ENCODE data around the gene BBX.
"Not testable (repeated sequence)": the region's sequence is repeated elsewhere in the genome, so short reads cannot be mapped to it uniquely, and the experiment has no call there.

Gene BBX

DNA sequence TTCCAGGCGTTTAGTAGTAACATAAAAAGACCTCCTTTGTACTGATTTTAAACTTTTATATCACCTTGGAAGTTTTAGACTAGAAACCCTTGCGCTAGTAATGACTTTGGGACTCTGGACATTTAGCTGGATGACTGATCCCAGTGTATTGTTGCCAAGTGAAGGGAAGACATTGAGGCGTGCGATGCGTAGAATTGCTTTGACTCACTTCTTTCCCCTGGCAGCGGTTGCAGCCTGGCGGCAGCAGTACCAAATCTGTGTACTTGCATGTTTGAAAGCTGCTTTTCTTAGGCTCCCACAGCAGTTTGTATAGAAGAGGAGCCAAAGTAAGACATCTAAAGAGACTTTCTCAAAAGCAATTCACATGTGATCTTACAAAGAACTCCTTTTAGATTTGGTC, 151.6 kb downstream of the BBX start:
- no peak overlapping the region for H3K4me3 Mint-ChIP-seq
- H3K27ac Mint-ChIP-seq: no peak overlapping the region
- H3K9me3 Mint-ChIP-seq: no peaks in the 10 kb centered on the region
- DNase-seq: no peak
- H3K4me1 Mint-ChIP-seq: peaks cover 20% of the 10 kb centered on the region
- no peak for ATAC-seq
- H3K27me3 Mint-ChIP-seq: no peaks in the 10 kb centered on the region

DNA sequence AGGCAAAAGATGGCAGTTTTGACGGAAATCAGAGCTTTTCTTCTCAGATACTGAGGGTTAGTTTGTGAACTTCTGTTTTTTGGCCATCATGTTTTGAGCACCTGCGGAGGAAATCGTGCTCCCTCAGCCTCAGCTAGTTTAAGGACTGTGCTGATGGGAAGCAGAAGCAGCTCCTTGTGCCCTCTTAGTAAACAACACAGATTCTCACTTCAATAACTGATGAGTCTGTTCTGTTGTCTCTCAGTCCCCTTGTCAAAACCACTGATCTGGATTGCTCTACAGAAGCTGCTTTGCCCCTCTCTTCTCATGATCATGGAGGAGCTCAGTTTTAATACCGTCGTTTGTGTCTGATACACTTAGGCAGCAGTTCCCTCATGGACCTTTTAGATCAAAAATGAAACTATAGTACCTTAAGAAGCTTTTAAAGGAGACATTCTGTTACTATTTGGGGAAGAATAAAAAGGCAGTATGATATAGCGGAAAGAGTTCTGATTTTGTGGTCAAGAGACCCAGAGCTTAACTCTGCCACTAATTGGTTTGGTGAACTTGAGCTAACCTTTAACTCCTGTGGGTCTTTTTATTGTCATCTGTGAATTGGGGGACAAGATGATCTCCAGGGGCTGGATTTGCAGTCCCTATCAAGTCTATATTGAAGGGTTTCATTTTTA, 152.6 kb downstream of the BBX start:
- no peak for ATAC-seq
- Mint-ChIP-seq H3K27ac (no peak overlapping the region), H3K4me3 (peak overlapping the region in 1 of 2 donors; percentile 5), H3K9me3 (no peaks in the 10 kb centered on the region), H3K4me1 (peaks cover 26% of the 10 kb centered on the region), H3K27me3 (no peaks in the 10 kb centered on the region)
- DNase-seq: no peak

DNA sequence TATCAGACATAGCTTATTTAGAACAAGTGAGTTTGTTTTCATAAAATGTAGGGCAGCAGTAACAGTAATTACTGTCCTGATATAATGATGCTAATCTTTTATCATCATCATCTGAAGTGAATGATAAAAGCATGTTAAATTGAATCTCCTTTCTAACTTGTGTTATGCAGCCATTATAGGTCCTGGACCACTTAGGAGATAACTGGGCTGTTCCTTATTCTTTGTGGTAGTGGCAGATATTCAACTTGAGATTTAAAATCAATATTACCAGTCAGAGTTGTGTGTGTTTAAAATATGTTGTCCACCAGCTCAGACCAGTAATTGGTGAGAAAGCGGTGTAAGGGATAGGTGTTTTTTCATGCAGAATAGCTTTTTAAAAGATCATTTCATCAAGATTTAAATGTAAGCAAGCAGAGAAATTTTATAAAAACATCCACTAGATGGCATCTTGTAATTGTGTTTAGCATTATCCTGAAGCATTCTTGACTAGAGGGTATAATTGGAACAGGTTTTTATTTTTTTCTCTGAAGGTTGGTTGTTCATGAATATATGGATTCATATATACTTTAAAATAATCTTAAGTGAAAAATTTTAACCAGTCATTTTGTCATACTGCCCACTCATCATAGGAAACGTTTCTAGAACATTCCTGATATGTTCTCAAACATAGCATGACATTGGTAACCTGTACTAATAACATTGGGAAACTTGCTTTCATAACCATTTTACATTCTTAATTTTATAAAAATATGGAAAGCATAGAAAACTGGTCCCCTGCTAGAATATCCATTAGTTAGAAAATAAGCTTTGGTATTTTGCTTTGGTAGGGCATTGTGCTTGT, 153.9 kb downstream of the BBX start:
- DNase-seq (no peak), ATAC-seq (no peak)
- H3K9me3 Mint-ChIP-seq: no peaks in the 10 kb centered on the region
- no peak overlapping the region for H3K4me3 Mint-ChIP-seq
- no peaks in the 10 kb centered on the region for H3K27me3 Mint-ChIP-seq
- H3K4me1 Mint-ChIP-seq: peaks cover 38% of the 10 kb centered on the region
- H3K27ac Mint-ChIP-seq: no peak overlapping the region

DNA sequence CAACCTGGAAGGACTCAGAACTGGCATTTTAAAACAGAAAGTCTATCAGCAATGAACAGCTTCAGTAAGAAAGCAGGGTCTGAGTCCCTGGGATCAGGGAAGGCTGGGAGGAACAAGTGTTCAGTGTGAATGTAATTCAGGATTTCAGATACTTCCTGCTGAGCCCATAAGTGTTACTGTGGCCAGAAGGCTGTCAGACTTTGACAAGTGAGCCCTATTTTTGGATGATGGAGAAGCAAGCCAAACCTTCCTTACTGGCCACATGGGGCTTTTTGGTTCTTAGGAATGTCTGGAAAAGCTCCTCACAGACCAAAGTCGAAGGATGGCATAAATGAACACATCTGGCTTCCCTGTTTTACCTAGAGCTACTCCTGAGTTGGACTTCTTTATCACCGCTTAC, 157.2 kb downstream of the BBX start:
- Mint-ChIP-seq H3K4me1 (peaks cover 40% of the 10 kb centered on the region), H3K4me3 (no peak overlapping the region)
- no peak for ATAC-seq

DNA sequence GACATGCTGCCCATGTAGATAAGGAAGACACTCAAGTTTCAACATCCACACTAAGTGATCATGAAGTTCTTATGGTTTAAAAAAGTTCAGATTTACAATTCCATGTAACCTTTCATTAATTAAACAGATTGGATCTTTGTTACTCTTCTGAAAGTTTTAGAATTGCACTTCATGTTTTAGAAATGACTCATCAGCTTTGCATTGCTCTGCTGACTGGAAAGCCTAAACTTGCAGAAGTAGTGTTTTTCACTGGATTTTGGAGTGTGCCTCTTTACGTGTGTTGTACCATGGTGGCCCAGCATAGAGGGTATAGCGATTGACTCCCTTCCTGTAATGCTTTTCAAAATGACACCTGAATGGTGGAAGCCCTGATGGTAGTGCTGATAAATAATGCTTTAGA, 157.9 kb downstream of the BBX start:
- Mint-ChIP-seq H3K27ac (no peak overlapping the region), H3K27me3 (no peaks in the 10 kb centered on the region), H3K9me3 (no peaks in the 10 kb centered on the region), H3K4me1 (peaks cover 40% of the 10 kb centered on the region), H3K4me3 (no peak overlapping the region)
- DNase-seq (no peak), ATAC-seq (no peak)

More for the DNA sequence above, 157.2 kb downstream of the BBX start:
- Mint-ChIP-seq H3K27ac (no peak overlapping the region), H3K27me3 (no peaks in the 10 kb centered on the region), H3K9me3 (no peaks in the 10 kb centered on the region)
- DNase-seq: no peak

DNA sequence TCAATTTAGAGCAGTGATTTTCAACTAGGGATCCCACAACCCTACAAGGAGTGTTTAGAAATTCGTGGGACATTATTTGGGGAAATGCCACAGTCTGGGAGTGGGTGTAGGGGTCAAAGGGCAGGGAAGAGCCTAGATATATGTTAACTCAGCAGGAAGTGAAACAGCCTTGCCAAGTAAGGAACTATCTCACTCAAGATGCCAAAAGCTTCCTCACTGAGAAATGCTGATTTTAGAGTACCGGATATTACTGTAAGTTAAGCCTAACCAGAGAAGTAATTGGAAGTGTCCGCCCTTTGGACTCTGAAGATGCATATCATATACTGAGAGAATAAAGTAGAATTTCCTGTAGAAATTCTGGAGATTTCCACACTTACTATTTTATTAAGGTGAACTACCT, 158.6 kb downstream of the BBX start:
- Mint-ChIP-seq H3K9me3 (no peaks in the 10 kb centered on the region), H3K27me3 (no peaks in the 10 kb centered on the region), H3K4me3 (no peak overlapping the region), H3K27ac (no peak overlapping the region), H3K4me1 (peaks cover 45% of the 10 kb centered on the region)
- DNase-seq (no peak), ATAC-seq (no peak)

DNA sequence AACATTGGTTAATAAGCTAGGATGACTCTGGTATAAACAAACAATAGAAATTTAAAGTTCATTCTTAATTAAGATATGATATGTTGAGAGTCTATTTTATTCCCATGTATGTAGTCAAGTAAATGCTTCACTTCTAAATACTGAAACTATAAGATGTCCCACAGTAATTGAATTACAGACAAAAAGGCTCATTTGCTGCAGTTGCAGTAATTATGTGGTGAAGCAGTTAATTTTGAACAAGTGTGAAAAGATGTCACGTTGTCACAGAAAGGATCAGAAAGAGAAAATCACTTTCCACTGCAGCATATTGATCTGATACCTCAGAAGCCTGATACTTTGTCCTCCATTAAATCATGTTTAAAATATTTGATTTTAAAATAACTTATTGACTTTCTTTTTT, 159.8 kb downstream of the BBX start:
- no peaks in the 10 kb centered on the region for H3K27me3 Mint-ChIP-seq
- no peaks in the 10 kb centered on the region for H3K9me3 Mint-ChIP-seq
- no peak for ATAC-seq
- no peak overlapping the region for H3K4me3 Mint-ChIP-seq
- no peak overlapping the region for H3K27ac Mint-ChIP-seq
- peaks cover 42% of the 10 kb centered on the region for H3K4me1 Mint-ChIP-seq
- DNase-seq: no peak

DNA sequence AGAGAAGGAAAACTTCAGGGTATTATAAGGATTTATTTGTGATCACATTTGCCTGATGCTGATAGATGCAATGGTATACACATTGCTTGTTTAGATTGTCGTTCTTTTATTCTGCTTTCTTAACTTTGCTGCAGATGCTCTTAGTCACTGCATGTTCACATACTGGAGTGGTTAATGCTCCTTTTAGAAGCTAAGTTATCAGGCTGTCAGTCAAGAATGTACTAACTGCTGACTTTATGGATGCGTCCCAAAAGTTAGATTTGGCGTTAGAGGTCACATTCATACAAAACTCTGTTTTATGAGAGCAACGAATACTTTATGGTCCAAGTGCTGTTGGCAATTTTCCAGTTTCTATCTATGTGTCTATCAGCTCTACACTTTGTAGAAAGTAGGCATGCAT, 160.7 kb downstream of the BBX start:
- no peaks in the 10 kb centered on the region for H3K9me3 Mint-ChIP-seq
- no peaks in the 10 kb centered on the region for H3K27me3 Mint-ChIP-seq
- ATAC-seq: no peak
- no peak for DNase-seq
- H3K4me1 Mint-ChIP-seq: peaks cover 42% of the 10 kb centered on the region
- H3K4me3 Mint-ChIP-seq: no peak overlapping the region
- no peak overlapping the region for H3K27ac Mint-ChIP-seq

DNA sequence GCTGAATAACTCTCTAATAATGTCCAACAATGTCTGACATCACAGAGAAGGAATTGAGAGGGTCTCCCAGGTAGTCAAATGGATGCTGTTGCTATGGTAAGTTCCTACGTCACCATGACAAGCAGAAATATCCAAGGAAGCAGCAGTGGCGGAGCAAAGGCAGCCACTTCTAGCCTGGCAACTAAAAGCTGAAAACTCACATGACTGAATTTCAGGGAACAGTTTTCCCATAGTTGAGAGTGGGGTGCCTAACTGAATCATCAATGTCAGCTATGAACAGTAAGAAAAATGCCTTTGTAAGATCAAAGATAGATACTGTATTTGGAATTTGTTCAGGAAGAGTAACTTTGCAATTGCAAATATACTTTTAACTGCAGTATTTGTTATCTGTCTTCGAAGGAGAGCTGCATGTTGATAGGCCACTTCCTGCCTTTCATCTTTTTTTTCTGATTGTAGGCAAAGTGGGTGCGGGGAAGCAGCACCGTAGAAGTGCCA, 161.7 kb downstream of the BBX start:
- H3K4me3 Mint-ChIP-seq: peak overlapping the region in 1 of 2 donors; percentile 21
- H3K4me1 Mint-ChIP-seq: peaks cover 47% of the 10 kb centered on the region
- no peak for DNase-seq
- ATAC-seq: no peak
- H3K27ac Mint-ChIP-seq: no peak overlapping the region
- no peaks in the 10 kb centered on the region for H3K9me3 Mint-ChIP-seq
- H3K27me3 Mint-ChIP-seq: no peaks in the 10 kb centered on the region

DNA sequence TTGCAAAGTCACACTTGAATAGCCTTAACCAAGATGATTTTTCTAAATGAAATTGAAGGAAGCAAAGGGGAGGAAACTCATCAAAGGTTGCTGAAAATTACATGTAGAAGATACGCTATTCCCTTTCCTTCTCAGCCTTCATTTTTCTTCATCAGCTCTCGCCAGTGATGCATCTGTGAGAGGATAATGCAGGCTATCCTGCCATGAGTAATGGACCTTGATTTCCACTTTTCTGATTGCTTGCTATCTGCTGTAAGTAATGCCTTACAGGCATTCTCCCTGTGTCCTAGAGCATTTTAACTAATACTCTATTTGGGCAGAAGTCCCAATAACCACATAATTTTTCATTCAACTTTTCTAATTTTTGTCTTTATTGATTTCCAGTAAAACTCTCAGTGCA, 162.6 kb downstream of the BBX start:
- ATAC-seq (no peak), DNase-seq (no peak)
- no peaks in the 10 kb centered on the region for H3K27me3 Mint-ChIP-seq
- no peak overlapping the region for H3K27ac Mint-ChIP-seq
- H3K9me3 Mint-ChIP-seq: no peaks in the 10 kb centered on the region
- no peak overlapping the region for H3K4me3 Mint-ChIP-seq
- H3K4me1 Mint-ChIP-seq: peaks cover 41% of the 10 kb centered on the region

DNA sequence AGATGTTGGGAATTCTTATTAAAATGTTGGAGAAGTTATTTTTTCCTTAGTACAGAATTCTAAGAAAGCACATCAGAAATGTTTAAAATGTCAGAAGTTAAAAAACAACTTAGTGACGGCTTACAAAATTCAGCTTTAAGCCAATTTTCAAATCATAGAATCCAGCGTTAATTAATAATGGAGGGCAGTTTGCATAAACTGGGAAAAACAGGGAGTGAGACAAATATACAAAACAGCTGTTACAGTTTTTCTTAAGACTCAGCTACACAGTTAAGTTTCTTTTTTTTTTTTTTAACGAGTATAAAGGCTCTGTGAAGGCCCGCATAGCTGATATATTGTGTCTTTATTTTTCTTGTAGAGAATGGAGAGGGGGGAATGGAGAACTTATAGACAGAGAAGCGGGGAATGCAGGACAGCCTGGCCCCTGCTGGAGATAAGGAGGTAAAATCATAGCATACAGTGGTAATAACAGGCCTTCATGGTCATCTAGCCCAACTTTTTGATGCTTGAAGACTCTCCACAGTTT, 164.4 kb downstream of the BBX start:
- peaks cover 31% of the 10 kb centered on the region for H3K4me1 Mint-ChIP-seq
- no peak overlapping the region for H3K4me3 Mint-ChIP-seq
- ATAC-seq (no peak), DNase-seq (no peak)
- no peak overlapping the region for H3K27ac Mint-ChIP-seq
- H3K27me3 Mint-ChIP-seq: no peaks in the 10 kb centered on the region
- no peaks in the 10 kb centered on the region for H3K9me3 Mint-ChIP-seq

DNA sequence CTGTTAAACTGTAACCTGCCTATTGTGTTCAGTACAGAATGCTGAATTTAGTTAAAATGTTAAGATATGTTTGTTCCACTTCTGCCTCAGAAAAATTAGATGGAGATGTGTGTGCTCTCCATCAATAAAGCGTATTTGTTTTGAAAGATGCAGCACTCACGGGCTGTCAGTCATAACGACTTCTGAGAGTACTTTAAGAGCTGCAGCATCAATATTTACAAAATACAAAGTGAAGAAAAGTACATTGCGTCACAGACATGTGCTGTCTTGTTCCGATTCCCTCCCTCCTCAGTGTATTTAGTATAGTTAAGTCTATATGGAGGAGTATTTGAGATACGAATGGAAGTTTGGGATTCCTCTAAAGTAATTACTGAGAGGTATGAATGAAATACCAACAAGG, 166.6 kb downstream of the BBX start:
- ATAC-seq: no peak
- Mint-ChIP-seq H3K4me1 (peaks cover 32% of the 10 kb centered on the region), H3K27ac (no peak overlapping the region), H3K27me3 (no peaks in the 10 kb centered on the region), H3K4me3 (no peak overlapping the region), H3K9me3 (no peaks in the 10 kb centered on the region)
- DNase-seq: no peak

DNA sequence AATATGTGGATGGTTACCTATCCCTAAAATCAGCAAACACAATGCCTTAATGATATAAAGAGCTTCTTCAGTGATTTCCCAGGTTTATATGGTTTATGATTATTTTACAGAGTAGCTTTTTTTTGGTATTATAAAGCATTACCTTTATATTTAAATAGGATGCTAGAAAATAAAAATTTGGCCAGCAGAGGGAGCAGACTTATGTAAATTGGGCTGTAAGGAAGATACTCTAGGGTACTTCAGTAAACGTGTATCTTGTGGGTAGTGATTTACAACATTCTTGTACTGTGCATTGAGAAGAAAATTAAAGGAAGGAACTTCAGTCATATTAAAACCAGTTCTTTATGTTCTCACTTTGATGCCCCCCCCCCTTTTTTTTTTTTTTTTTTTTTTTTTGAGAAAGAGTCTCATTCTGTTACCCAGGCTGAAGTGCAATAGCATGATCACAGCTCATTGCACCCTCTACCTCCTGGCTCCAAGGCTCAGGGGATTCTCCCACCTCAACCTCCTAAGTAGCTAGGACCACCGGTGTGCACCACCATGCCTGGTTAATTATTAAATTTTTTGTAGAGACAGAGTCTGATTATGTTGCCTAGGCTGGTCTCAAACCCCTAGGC, 167.9 kb downstream of the BBX start:
- Mint-ChIP-seq H3K4me3 (no peak overlapping the region), H3K4me1 (peaks cover 19% of the 10 kb centered on the region), H3K27ac (no peak overlapping the region)

DNA sequence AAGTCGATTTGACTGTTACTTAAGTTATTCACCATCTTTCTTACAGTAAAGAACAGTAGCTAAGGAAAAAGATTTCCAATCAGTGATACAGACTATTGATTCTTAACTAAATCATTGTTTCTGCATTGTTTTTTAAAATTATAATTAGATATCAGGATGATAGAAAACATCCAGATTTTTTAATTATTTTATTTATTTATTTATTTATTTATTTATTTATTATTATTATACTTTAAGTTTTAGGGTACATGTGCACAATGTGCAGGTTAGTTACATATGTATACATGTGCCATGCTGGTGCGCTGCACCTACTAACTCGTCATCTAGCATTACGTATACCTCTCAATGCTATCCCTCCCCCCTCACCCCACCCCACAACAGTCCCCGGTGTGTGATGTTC, 169.2 kb downstream of the BBX start:
- ATAC-seq, H3K27ac Mint-ChIP-seq, DNase-seq, H3K9me3 Mint-ChIP-seq, H3K27me3 Mint-ChIP-seq, H3K4me3 Mint-ChIP-seq: not testable (repeated sequence)
- H3K4me1 Mint-ChIP-seq: peaks cover 11% of the 10 kb centered on the region

More for the DNA sequence above, 167.9 kb downstream of the BBX start:
- ATAC-seq (peak; percentile 68), DNase-seq (no peak)
- Mint-ChIP-seq H3K27me3 (no peaks in the 10 kb centered on the region), H3K9me3 (no peaks in the 10 kb centered on the region)

DNA sequence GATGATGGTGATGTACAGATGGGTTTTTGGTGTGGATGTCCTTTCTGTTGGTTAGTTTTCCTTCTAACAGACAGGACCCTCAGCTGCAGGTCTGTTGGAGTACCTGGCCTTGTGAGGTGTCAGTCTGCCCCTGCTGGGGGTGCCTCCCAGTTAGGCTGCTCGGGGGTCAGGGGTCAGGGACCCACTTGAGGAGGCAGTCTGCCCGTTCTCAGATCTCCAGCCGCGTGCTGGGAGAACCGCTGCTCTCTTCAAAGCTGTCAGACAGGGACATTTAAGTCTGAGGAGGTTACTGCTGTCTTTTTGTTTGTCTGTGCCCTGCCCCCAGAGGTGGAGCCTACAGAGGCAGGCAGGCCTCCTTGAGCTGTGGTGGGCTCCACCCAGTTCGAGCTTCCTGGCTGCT, 174.6 kb downstream of the BBX start:
- ATAC-seq: not testable (repeated sequence)
- peak overlapping the region in 1 of 2 donors; percentile 81 for H3K27ac Mint-ChIP-seq

DNA sequence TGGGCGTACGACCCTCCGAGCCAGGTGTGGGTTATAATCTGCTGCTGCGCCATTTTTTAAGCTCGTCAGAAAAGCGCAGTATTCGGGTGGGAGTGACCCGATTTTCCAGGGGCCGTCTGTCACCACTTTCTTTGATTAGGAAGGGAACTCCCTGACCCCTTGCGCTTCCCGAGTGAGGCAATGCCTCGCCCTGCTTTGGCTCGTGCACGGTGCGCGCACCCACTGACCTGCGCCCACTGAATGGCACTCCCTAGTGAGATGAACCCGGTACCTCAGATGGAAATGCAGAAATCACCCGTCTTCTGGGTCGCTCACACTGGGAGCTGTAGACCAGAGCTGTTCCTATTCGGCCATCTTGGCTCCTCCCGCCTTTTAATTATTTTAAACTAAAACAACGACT, 175.1 kb downstream of the BBX start:
- ATAC-seq: not testable (repeated sequence)
- H3K4me1 Mint-ChIP-seq: peaks cover 26% of the 10 kb centered on the region

More for the DNA sequence above, 174.6 kb downstream of the BBX start:
- not testable (repeated sequence) for H3K27me3 Mint-ChIP-seq, DNase-seq, H3K9me3 Mint-ChIP-seq
- peaks cover 23% of the 10 kb centered on the region for H3K4me1 Mint-ChIP-seq
- peak overlapping the region; percentile 9 to 68 for H3K4me3 Mint-ChIP-seq

More for the DNA sequence above, 175.1 kb downstream of the BBX start:
- H3K4me3 Mint-ChIP-seq: peak overlapping the region; percentile 66 to 68
- DNase-seq, H3K27me3 Mint-ChIP-seq, H3K9me3 Mint-ChIP-seq: not testable (repeated sequence)
- peak overlapping the region in 1 of 2 donors; percentile 38 for H3K27ac Mint-ChIP-seq
